Osteocyte (in vitro differentiated cells): ENCODE data around the gene STAT6. TPM values are rescaled to one million over a fixed set of nuclear protein-coding genes. Genes with fewer than 3 reads are reported as not detected.
A peak's percentile ranks its signal among the peaks of the same experiment; 100 is the strongest.

Experiments
- DNase-seq: peaks from one replicate; pipeline ENCODE4 v3.0.0; 2021; ENCODE audit warnings: mixed read lengths; ENCODE audit not compliant: unreplicated experiment; ENCODE audit errors: extremely low spot score
- H3K27ac Mint-ChIP-seq: one replicate; pipeline ENCODE4 v1.8.0; 2021; ENCODE audit warnings: mild to moderate bottlenecking, mixed read lengths; ENCODE audit not compliant: unreplicated experiment
- H3K27me3 Mint-ChIP-seq: one replicate; pipeline ENCODE4 v1.8.0; 2021; ENCODE audit warnings: mixed read lengths; ENCODE audit not compliant: unreplicated experiment
- H3K36me3 Mint-ChIP-seq: one replicate; pipeline ENCODE4 v1.8.0; 2021; ENCODE audit warnings: mixed read lengths; ENCODE audit not compliant: unreplicated experiment
- H3K4me1 Mint-ChIP-seq: one replicate; pipeline ENCODE4 v1.8.0; 2021; ENCODE audit warnings: mixed read lengths; ENCODE audit not compliant: unreplicated experiment
- H3K4me3 Mint-ChIP-seq: one replicate; pipeline ENCODE4 v1.8.0; 2021; ENCODE audit warnings: mild to moderate bottlenecking, moderate library complexity, mixed read lengths; ENCODE audit not compliant: unreplicated experiment
- H3K9me3 Mint-ChIP-seq: one replicate; pipeline ENCODE4 v1.8.0; 2021; ENCODE audit warnings: mixed read lengths; ENCODE audit not compliant: unreplicated experiment
- CTCF ChIP-seq: fragments of 200-600 bp; sonication (generic); IDR thresholded peaks from 2 replicates; pipeline ENCODE4 v1.5.0; 2021; ENCODE audit warnings: antibody characterized with exemption, mild to moderate bottlenecking, moderate library complexity
- total RNA-seq: library from RNA; stranded (reverse); gene quantifications from 2 replicates; pipeline ENCODE4 v1.2.1, GENCODE V29; 2021

STAT6 gene
- total RNA-seq, 1 donor from 2014 or later = 161 TPM

- TF ChIP-seq CTCF = no peak
- Mint-ChIP-seq H3K4me3 (no peak overlapping the region), H3K4me1 (peaks cover 63% of the 10 kb centered on the region), H3K27ac (no peak overlapping the region), H3K36me3 (peaks cover 43% of the 10 kb centered on the region), H3K9me3 (no peaks in the 10 kb centered on the region), H3K27me3 (no peaks in the 10 kb centered on the region)
- no peak for DNase-seq
These were observed 28.9 kb upstream of the STAT6 start for GRCh38 chr12:57139796-57140649.

- no peak for DNase-seq
- Mint-ChIP-seq H3K27ac (peak overlapping the region; percentile 2), H3K4me3 (no peak overlapping the region), H3K9me3 (no peaks in the 10 kb centered on the region), H3K36me3 (peaks cover 41% of the 10 kb centered on the region), H3K4me1 (peaks cover 77% of the 10 kb centered on the region), H3K27me3 (no peaks in the 10 kb centered on the region)
- TF ChIP-seq CTCF = no peak
These were observed 27.5 kb upstream of the STAT6 start for GRCh38 chr12:57138526-57139272.

- H3K9me3 Mint-ChIP-seq = no peaks in the 10 kb centered on the region
- H3K36me3 Mint-ChIP-seq = peaks cover 22% of the 10 kb centered on the region
- peak overlapping the region; percentile 86 for H3K27ac Mint-ChIP-seq
- no peak for TF ChIP-seq CTCF
- no peak for DNase-seq
- H3K4me3 Mint-ChIP-seq = peak overlapping the region; percentile 47
- peaks cover 93% of the 10 kb centered on the region for H3K4me1 Mint-ChIP-seq
- H3K27me3 Mint-ChIP-seq = no peaks in the 10 kb centered on the region
These were observed 24.6 kb upstream of the STAT6 start for GRCh38 chr12:57135527-57136326.

- H3K4me1 Mint-ChIP-seq = peaks cover 94% of the 10 kb centered on the region
- H3K27ac Mint-ChIP-seq = peak overlapping the region; percentile 86
- no peak for TF ChIP-seq CTCF
- DNase-seq = no peak
- H3K27me3 Mint-ChIP-seq = no peaks in the 10 kb centered on the region
- peaks cover 16% of the 10 kb centered on the region for H3K36me3 Mint-ChIP-seq
- H3K9me3 Mint-ChIP-seq = no peaks in the 10 kb centered on the region
- H3K4me3 Mint-ChIP-seq = peak overlapping the region; percentile 47
These were observed 23.8 kb upstream of the STAT6 start for GRCh38 chr12:57134949-57135348.
